HG03378 (cell line): ENCODE results near the gene ERBB4.
"Not testable (repeated sequence)": the region's sequence is repeated elsewhere in the genome, so short reads cannot be mapped to it uniquely, and the experiment has no call there.

ENCODE experiments used
- ATAC-seq: cut with Tn5 transposase; IDR thresholded peaks from one replicate; pipeline ENCODE4 v1.9.1; 2021; ENCODE audit warnings: mild to moderate bottlenecking, moderate library complexity; ENCODE audit not compliant: unreplicated experiment

ERBB4 gene

DNA sequence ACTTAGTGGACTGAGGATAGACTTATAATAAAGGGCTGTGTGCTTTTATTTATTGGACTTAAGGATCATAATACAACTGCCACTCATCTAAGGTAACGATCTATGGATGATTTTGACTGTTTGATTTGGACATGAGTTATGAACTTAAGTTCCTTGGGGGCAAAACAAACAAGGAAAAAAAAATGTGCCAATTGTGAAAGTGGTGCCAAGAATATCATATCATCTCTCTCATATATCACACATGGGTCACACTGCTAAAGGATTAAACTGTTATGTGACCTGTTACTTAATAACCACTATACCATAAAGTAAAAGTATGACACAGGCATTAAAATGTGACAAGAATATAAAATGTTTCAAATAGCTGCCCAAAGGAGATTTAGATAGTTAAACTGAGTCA lies 886.3 kb downstream of the ERBB4 start:
- ATAC-seq, result no peak

DNA sequence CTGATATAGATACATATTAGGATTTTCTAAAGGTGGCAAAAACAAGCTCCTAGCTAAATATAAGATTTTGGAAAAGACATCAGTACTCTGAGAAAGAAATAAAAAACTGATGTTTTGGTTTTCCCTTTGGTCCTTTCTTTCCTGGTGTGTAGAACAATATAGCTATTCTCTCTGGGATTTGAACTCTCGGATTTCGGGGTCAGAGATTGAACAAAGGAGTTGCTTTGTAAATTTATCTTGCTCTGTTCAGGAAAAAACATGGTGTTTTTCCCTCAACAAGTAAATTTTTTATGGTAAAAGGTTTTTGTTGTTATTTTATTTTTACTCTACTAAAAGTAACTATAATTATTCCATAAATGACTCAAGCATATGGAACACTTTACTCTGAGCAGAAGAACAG lies 889.3 kb downstream of the ERBB4 start:
- ATAC-seq, result no peak

GRCh38 chr2:211631503-211631902 lies 907.1 kb downstream of the ERBB4 start:
- no peak for ATAC-seq

DNA sequence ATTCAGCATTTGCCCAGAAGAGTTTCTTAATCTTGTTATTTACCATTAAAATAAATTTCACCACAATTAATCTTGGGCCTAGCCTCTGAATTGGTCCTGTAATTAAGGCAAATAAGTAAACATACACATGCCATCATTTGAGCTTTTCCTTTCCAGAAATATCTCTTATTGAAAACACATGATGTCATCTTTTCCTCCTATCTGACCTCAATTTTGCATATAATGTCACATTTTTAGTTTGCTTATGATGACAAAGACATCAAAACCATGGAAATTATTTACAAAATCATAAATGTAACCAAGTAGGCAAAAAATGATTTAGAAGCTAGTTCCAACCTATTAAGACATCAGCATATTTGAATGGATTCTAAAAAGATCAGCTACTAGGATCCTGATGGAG lies 915.5 kb downstream of the ERBB4 start:
- ATAC-seq, result no peak

DNA sequence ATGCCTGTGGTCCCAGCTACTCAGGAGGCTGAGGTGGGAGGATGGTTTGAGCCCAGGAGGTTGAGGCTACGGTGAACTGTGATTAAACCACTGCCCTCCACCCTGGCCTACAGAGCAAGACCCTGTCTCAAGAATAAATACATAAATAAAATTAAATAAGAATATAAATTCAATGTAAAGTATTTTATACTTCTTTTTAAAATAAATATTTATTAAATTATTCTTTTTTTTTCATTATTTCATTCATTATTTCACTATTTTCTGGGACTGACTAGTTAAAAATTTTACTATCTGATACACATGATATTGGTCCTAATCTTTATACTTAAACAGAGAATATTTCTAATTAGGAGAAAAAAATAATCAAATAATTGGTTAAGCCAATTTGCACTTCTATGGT lies 917.6 kb downstream of the ERBB4 start:
- ATAC-seq, result no peak

DNA sequence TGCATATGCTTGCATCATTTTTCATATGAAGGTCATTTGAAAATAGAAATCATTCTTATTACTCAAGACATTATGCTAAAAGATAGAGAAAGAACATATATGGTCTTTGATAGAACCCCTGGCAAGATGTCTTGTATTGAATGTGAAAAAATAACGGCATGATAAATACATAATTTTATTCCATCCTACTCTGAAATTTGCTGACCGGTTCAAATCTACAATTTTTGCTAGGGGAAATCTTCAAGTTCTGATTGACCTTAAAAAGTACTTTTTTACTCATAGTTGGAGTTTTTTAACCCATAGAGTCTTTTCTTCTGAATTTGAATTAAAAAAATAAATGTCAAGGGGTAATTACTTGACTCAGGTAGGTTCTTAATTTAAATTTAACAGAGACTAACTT lies 920.8 kb downstream of the ERBB4 start:
- ATAC-seq, result no peak

GRCh38 chr2:211611621-211612020 lies 927.0 kb downstream of the ERBB4 start:
- ATAC-seq, result no peak

- ATAC-seq, result no peak
Observed at GRCh38 chr2:211611061-211611518, 927.5 kb downstream of the ERBB4 start.

DNA sequence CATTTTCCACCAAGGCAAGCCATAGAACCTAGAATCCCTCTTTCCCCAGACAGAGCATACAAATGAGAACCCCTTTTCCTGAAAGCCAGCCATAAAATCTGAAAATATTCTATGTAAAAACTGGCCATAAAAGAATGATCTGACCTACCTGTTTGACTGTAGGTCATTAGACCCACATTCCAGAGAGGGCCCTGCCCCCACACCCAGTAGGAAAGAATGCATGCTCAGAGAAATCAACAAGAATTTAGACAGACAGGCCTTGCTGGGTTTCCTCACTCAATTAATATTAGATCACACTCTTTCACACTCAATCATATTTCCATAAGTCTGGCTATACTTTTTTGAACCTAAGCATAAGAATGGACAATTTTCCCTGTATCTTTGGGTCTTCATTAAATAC lies 929.5 kb downstream of the ERBB4 start:
- no peak for ATAC-seq

DNA sequence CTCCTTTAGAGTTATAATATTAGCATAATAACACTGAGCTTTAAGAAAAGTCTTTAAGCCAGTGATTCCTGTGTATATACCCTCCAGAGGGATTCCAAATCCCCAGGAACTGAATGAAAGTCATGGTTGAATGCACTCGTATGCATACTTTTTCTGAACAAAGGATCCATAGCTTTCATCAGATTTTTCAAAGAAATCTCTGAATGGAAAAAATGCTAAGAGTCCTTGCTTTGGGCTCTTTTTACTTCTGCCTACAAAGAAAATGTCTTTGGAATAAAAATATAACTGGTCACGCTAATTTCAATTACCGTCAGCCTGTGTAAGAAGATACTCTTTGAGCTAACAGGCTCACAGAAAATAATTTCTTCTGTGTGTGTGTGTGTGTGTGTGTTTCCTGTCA lies 939.5 kb downstream of the ERBB4 start:
- ATAC-seq, result no peak

DNA sequence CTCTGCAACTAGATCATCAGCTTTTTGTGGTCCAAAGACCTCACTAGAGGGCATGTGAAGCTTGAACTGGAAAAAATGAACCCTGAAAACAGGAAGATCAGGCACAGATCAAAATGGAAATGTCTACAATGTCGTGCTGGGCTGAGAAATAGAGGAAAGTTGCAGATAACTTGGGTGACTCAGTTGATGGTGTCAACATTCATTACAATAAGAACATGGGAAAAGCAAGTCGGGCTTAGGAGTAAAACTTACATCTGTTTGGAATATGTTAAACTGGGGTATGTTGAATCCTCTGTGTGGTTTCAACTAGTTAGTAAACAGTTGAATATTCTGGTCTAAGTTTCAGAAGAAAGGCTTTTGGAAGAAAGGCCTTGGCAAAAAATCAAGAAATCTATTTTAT lies 940.4 kb downstream of the ERBB4 start:
- no peak for ATAC-seq

GRCh38 chr2:211592006-211592405 lies 946.6 kb downstream of the ERBB4 start:
- ATAC-seq, result not testable (repeated sequence)

DNA sequence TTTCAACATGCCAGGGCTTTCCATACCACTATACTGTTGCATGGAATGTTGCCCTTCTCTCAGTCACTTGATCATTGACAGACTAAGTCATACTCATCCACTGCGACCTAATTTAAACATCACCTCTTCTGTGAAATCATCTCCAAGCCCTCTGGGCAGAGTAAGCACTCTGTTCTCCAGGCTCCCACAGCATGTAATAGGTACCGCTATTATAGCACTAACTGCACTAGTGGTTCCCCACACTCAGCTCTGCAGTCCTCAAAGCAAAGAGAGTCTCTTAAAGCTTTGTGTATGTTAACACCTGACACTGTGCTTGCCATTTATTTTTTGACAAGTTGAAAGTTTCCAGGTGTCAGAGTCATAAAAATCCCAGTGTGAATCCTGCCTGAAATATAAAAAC lies 947.2 kb downstream of the ERBB4 start:
- ATAC-seq, result no peak

- no peak for ATAC-seq
Observed at GRCh38 chr2:211568439-211568838, 970.2 kb downstream of the ERBB4 start.

GRCh38 chr2:211564441-211564840 lies 974.2 kb downstream of the ERBB4 start:
- no peak for ATAC-seq

GRCh38 chr2:211545582-211545981 lies 993.0 kb downstream of the ERBB4 start:
- ATAC-seq, result no peak

GRCh38 chr2:211534632-211535031 lies 1004.0 kb downstream of the ERBB4 start:
- no peak for ATAC-seq

DNA sequence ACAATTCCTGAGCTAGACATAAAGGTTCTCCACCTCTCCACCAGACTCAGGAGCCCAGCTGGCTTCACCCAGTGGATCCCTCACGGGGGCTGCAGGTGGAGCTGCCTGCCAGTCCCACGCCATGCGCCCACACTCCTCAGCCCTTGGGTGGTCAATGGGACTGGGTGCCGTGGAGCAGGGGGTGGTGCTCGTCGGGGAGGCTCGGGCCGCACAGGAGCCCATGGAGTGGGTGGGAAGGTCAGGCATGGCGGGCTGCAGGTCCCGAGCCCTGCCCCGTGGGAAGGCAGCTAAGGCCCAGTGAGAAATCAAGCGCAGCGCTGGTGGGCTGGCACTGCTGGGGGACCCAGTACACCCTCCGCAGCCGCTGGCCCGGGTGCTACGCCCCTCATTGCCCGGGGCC lies 1014.4 kb downstream of the ERBB4 start:
- not testable (repeated sequence) for ATAC-seq

DNA sequence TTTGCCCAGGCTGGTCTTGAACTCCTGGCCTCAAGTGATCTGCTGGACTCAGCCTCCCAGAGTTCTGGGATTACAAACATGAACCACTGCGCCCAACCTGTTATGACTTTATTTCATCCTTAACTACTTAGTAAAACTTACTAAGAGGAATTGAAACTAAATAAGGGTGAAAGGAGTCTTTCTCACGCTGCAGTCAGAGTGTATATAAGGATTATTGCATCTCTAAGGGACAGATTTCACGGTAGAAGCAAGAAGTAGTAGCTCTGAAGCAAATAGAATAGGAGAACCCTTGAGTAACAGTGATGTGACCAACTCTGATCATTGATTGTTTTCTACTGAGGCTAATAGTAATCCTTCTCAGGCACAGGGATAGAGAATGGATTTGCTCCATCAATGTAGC lies 1022.1 kb downstream of the ERBB4 start:
- ATAC-seq, result no peak

GRCh38 chr2:211514049-211514448 lies 1024.6 kb downstream of the ERBB4 start:
- ATAC-seq, result no peak

DNA sequence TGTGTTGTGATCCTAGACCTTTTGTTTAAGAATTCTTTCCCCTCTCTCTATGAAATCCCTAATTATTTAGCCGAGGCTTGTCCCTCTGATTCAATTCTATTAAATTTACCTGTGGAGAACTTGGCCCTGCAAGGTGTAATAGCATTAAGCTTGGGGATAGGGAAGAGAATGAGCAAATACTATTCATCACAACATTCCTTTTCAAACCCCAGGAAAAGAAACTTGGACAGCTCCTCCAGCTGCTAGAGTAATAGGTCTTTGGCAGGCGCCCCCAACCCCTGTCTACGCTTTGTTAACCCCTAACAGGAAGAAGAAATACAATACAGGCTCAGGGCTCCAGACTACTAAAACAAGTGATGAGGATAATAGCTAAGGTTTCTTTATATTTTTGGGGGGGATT lies 1025.2 kb downstream of the ERBB4 start:
- ATAC-seq, result no peak

DNA sequence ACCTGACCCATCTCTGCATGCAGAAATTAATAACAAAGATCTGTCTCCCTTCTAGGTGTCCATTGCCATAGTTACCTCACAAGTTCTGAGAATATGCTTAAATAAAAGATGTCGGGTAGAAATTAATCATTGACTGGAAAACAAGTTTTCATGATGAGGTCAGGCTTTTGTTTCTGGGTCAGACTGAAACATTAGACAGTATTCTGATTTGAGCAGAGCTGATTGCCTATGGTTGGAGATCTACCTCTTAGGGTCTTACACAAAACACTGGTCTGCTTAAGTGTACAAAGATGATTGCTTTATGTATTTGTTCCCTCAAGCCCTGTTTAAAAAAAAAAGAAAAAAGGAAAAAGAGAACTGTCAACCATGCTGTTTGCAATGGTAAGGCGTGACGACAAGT lies 1025.8 kb downstream of the ERBB4 start:
- no peak for ATAC-seq

DNA sequence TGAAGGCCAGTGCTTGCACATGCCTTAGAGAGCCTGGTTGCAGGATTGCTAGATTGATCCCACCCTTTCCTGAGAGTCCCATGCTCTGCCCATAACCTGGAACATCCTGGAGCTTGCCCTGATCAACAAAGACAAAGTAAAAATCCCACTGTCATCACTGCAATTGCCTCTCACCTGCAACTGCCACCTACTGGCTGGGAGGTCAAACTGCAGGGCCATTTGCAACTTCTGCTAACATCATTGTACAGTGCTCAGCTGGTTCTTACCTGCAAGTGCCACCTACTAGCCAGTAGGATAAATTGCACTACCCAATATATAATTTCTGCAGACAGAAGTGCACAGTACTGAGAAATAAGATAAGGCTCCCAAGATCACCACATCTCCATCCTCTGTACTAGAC lies 1034.7 kb downstream of the ERBB4 start:
- ATAC-seq, result peak; percentile 67

- ATAC-seq, result no peak
Observed at GRCh38 chr2:211503198-211503597, 1035.4 kb downstream of the ERBB4 start.
